GM23338 (cell line): ENCODE data around the gene GUCA2B. TPM values are rescaled to one million over a fixed set of nuclear protein-coding genes. Genes with fewer than 3 reads are reported as not detected.

ENCODE experiments used
- ATAC-seq: fragments of 200-7000 bp; cut with Tn5 transposase; 3 replicates; pipeline ENCODE4 v1.9.1; 2020
- DNase-seq: peaks from one replicate; pipeline ENCODE4 v3.0.0-alpha.2; 2015; ENCODE audit warnings: low spot score
- H2AFZ ChIP-seq: fragments of 200-600 bp; sonication (generic); 2 replicates; pipeline ENCODE4 v1.8.0; 2016; ENCODE audit warnings: antibody characterized with exemption, mild to moderate bottlenecking, moderate library complexity
- H3F3A ChIP-seq: fragments of 200-600 bp; sonication (generic); replicated peaks from 2 replicates; pipeline ENCODE4 v1.8.0; 2017; ENCODE audit warnings: antibody characterized with exemption, mixed run types, low read depth
- H3K27ac ChIP-seq: fragments of 200-600 bp; sonication (generic); 2 replicates; pipeline ENCODE4 v1.6.1; 2016; ENCODE audit warnings: low read depth
- H3K27me3 ChIP-seq: fragments of 200-600 bp; sonication (generic); 2 replicates; pipeline ENCODE4 v1.8.0; 2016; ENCODE audit warnings: mild to moderate bottlenecking, mixed run types, moderate library complexity; ENCODE audit not compliant: insufficient read depth
- H3K36me3 ChIP-seq: fragments of 200-600 bp; sonication (generic); 2 replicates; pipeline ENCODE4 v1.8.0; 2016; ENCODE audit warnings: mild to moderate bottlenecking; ENCODE audit not compliant: insufficient read depth
- H3K4me1 ChIP-seq: fragments of 200-600 bp; sonication (generic); 2 replicates; pipeline ENCODE4 v1.8.0; 2016; ENCODE audit warnings: mild to moderate bottlenecking, moderate library complexity; ENCODE audit not compliant: insufficient read depth
- H3K4me2 ChIP-seq: fragments of 200-600 bp; sonication (generic); 2 replicates; pipeline ENCODE4 v1.7.1; 2017; ENCODE audit warnings: mixed run types
- H3K4me3 ChIP-seq: fragments of 200-600 bp; sonication (generic); 2 replicates; pipeline ENCODE4 v1.6.1; 2016; ENCODE audit warnings: mixed run types
- H3K79me2 ChIP-seq: fragments of 200-600 bp; sonication (generic); replicated peaks from 2 replicates; pipeline ENCODE4 v1.8.0; 2017; ENCODE audit warnings: mild to moderate bottlenecking; ENCODE audit not compliant: insufficient read depth
- H3K9me2 ChIP-seq: fragments of 200-600 bp; sonication (generic); 2 replicates; pipeline ENCODE4 v1.8.0; 2017; ENCODE audit not compliant: insufficient read depth
- H4K20me1 ChIP-seq: fragments of 200-600 bp; sonication (generic); replicated peaks from 2 replicates; pipeline ENCODE4 v1.8.0; 2017; ENCODE audit warnings: mild to moderate bottlenecking; ENCODE audit not compliant: insufficient read depth
- H3K27ac Mint-ChIP-seq: 2 replicates; pipeline ENCODE4 v1.8.0; 2020; ENCODE audit warnings: inconsistent platforms, mild to moderate bottlenecking, moderate library complexity, mixed read lengths
- H3K27me3 Mint-ChIP-seq: 3 replicates; pipeline ENCODE4 v1.8.0; 2022; ENCODE audit warnings: low read depth, mild to moderate bottlenecking, moderate library complexity, mixed read lengths, inconsistent platforms; ENCODE audit not compliant: insufficient read depth, poor library complexity
- H3K36me3 Mint-ChIP-seq: 3 replicates; pipeline ENCODE4 v1.8.0; 2021; ENCODE audit warnings: low read depth, mild to moderate bottlenecking, inconsistent platforms, moderate library complexity, mixed read lengths
- H3K4me1 Mint-ChIP-seq: 3 replicates; pipeline ENCODE4 v1.8.0; 2020; ENCODE audit warnings: mild to moderate bottlenecking, inconsistent platforms, mixed read lengths
- H3K4me3 Mint-ChIP-seq: 3 replicates; pipeline ENCODE4 v1.8.0; 2021; ENCODE audit warnings: moderate library complexity, mild to moderate bottlenecking, inconsistent platforms, mixed read lengths
- H3K9me3 Mint-ChIP-seq: 3 replicates; pipeline ENCODE4 v1.8.0; 2020; ENCODE audit warnings: moderate library complexity, mild to moderate bottlenecking, inconsistent platforms, mixed read lengths
- CTCF ChIP-seq, 2 experiments: fragments of 200-600 bp in 1 of 2; sonication (generic) in 1 of 2; conservative IDR thresholded peaks; 2 replicates each; pipeline versions ENCODE4 v1.5.1 to v1.6.1; 2016 to 2017; ENCODE audit warnings: antibody characterized with exemption in 2 of 2, low read depth in 2 of 2, mild to moderate bottlenecking in 2 of 2, moderate library complexity in 1 of 2
- EZH2 ChIP-seq: fragments of 200-600 bp; sonication (generic); IDR thresholded peaks from one replicate; pipeline ENCODE4 v1.8.0; 2017; ENCODE audit warnings: antibody characterized with exemption, mild to moderate bottlenecking, low read depth; ENCODE audit not compliant: unreplicated experiment
- POLR2AphosphoS5 ChIP-seq: IDR thresholded peaks from 2 replicates; pipeline ENCODE4 v1.6.1; 2016; ENCODE audit warnings: antibody characterized with exemption, low read depth
- STAT1 ChIP-seq: IDR thresholded peaks from one replicate; pipeline ENCODE4 v1.6.1; 2016; ENCODE audit warnings: antibody characterized with exemption; ENCODE audit not compliant: unreplicated experiment
- ZNF114 ChIP-seq: fragments of 250-450 bp; sonication (Bioruptor Pico); IDR thresholded peaks from 2 replicates; pipeline ENCODE4 v1.5.0; 2020; ENCODE audit warnings: mild to moderate bottlenecking, moderate library complexity
- polyA plus RNA-seq: library from polyadenylated mRNA; unstranded; fragments of >200 nt; fragmentation: Nextera tagmentation; extraction: Ambion mirVana; gene quantifications from 2 replicates; pipeline ENCODE4 v1.2.1, GENCODE V29; 2016
- total RNA-seq: library from RNA; depleted of rRNA; stranded (reverse); fragments of >200 nt; shearing (Covaris generic); gene quantifications from 2 replicates; pipeline ENCODE4 v1.2.3, GENCODE V29; 2014

GUCA2B gene
- total and polyA plus RNA-seq, 2 experiments from 2014 or later = not detected

GRCh38 chr1:42173155-42173933 is 20.1 kb downstream of the GUCA2B start:
- no peaks in the 10 kb centered on the region for H3K4me1 ChIP-seq
- H3K27ac ChIP-seq = no peak overlapping the region
- no peaks in the 10 kb centered on the region for H3F3A ChIP-seq
- ATAC-seq (peak; percentile 79), DNase-seq (peak; percentile 86)
- H3K27me3 ChIP-seq = no peaks in the 10 kb centered on the region
- no peaks in the 10 kb centered on the region for H3K36me3 Mint-ChIP-seq
- H3K27ac Mint-ChIP-seq = no peak overlapping the region; the same call in 1 of the 2 replicates
- H3K9me3 Mint-ChIP-seq = no peaks in the 10 kb centered on the region; the same call in 2 of the 3 replicates
- H3K79me2 ChIP-seq = no peaks in the 10 kb centered on the region
- peaks cover 10% of the 10 kb centered on the region for H3K4me1 Mint-ChIP-seq
- H3K4me3 ChIP-seq = no peak overlapping the region
- H3K27me3 Mint-ChIP-seq = peaks cover 13% of the 10 kb centered on the region
- no peak overlapping the region for H2AFZ ChIP-seq
- no peak overlapping the region for H3K4me2 ChIP-seq
- no peaks in the 10 kb centered on the region for H3K36me3 ChIP-seq
- TF ChIP-seq ZNF114 (CRISPR knock-in tag) = no peak
- TF ChIP-seq CTCF (conservative IDR thresholded peaks at IDR 0.05; ENCODE audit: low read depth in 2 of 2) = peak; percentile 91 to 98
- no peaks in the 10 kb centered on the region for H3K9me2 ChIP-seq
- no peak overlapping the region for H3K4me3 Mint-ChIP-seq
- H4K20me1 ChIP-seq = no peaks in the 10 kb centered on the region

GRCh38 chr1:42173961-42174735 is 20.9 kb downstream of the GUCA2B start:
- H4K20me1 ChIP-seq = no peaks in the 10 kb centered on the region
- H3K27ac ChIP-seq = 0 out of 2 replicates have a peak overlapping the region, but pooled peaks have one; percentile 42
- no peaks in the 10 kb centered on the region for H3F3A ChIP-seq
- no peak overlapping the region for H3K4me2 ChIP-seq
- no peaks in the 10 kb centered on the region for H3K4me1 ChIP-seq
- Mint-ChIP-seq H3K27me3 (peaks cover 13% of the 10 kb centered on the region), H3K36me3 (no peaks in the 10 kb centered on the region), H3K9me3 (no peaks in the 10 kb centered on the region; the same call in 2 of the 3 replicates), H3K4me3 (no peak overlapping the region), H3K27ac (no peak overlapping the region; the same call in 1 of the 2 replicates), H3K4me1 (peaks cover 10% of the 10 kb centered on the region)
- H3K9me2 ChIP-seq = no peaks in the 10 kb centered on the region
- no peak overlapping the region for H2AFZ ChIP-seq
- no peaks in the 10 kb centered on the region for H3K79me2 ChIP-seq
- DNase-seq (no peak), ATAC-seq (no peak)
- no peaks in the 10 kb centered on the region for H3K36me3 ChIP-seq
- no peak overlapping the region for H3K4me3 ChIP-seq
- no peak for TF ChIP-seq EZH2
- no peak for TF ChIP-seq ZNF114 (CRISPR knock-in tag)
- TF ChIP-seq CTCF (conservative IDR thresholded peaks at IDR 0.05; ENCODE audit: low read depth in 2 of 2) = no peak
- no peak for TF ChIP-seq POLR2AphosphoS5
- no peak for TF ChIP-seq STAT1
- no peaks in the 10 kb centered on the region for H3K27me3 ChIP-seq
